OCI-LY1 (cell line): ENCODE measurements around the gene LRRC1.

Source experiments
- H2AFZ ChIP-seq: fragments of 200-600 bp; sonication (generic), shearing (Covaris generic); 2 replicates; pipeline ENCODE4 v1.6.0; 2014; ENCODE audit warnings: antibody characterized with exemption, mild to moderate bottlenecking, low read length
- H3F3A ChIP-seq: fragments of 200-600 bp; sonication (generic), shearing (Covaris generic); 2 replicates; pipeline ENCODE4 v1.6.0; 2014; ENCODE audit warnings: mild to moderate bottlenecking, antibody characterized with exemption, low read length, moderate library complexity; ENCODE audit not compliant: insufficient read depth
- H3K27ac ChIP-seq: fragments of 200-600 bp; sonication (generic); 2 replicates; pipeline ENCODE4 v1.5.1; 2014; ENCODE audit warnings: low read length, mixed run types, mild to moderate bottlenecking, low read depth; ENCODE audit not compliant: poor library complexity, severe bottlenecking
- H3K27me3 ChIP-seq: fragments of 200-600 bp; sonication (generic); 2 replicates; pipeline ENCODE4 v1.6.0; 2014; ENCODE audit warnings: antibody characterized with exemption, mild to moderate bottlenecking, low read length, moderate library complexity; ENCODE audit not compliant: insufficient read depth
- H3K36me3 ChIP-seq: fragments of 200-600 bp; sonication (generic); 2 replicates; pipeline ENCODE4 v1.6.1; 2014; ENCODE audit warnings: mild to moderate bottlenecking, antibody characterized with exemption, low read length, moderate library complexity, mixed read lengths; ENCODE audit not compliant: insufficient read depth
- H3K4me1 ChIP-seq: fragments of 200-600 bp; sonication (generic); 2 replicates; pipeline ENCODE4 v1.5.1; 2014; ENCODE audit warnings: mild to moderate bottlenecking, low read length, moderate library complexity; ENCODE audit not compliant: insufficient read depth, severe bottlenecking
- H3K4me2 ChIP-seq: fragments of 200-600 bp; sonication (generic), shearing (Covaris generic); 2 replicates; pipeline ENCODE4 v1.6.1; 2014; ENCODE audit warnings: low read length
- H3K4me3 ChIP-seq: fragments of 200-600 bp; sonication (generic); 2 replicates; pipeline ENCODE4 v1.5.1; 2014; ENCODE audit warnings: low read length, low read depth, mild to moderate bottlenecking, mixed read lengths; ENCODE audit not compliant: poor library complexity, severe bottlenecking
- H3K79me2 ChIP-seq: fragments of 200-600 bp; shearing (Covaris generic); 2 replicates; pipeline ENCODE4 v1.6.1; 2016; ENCODE audit warnings: mixed run types, low read length, mixed read lengths; ENCODE audit not compliant: insufficient read depth
- H3K9ac ChIP-seq: fragments of 200-600 bp; sonication (generic), shearing (Covaris generic); 2 replicates; pipeline ENCODE4 v1.6.1; 2014; ENCODE audit warnings: mild to moderate bottlenecking, low read length, mixed read lengths
- H3K9me2 ChIP-seq: fragments of 200-600 bp; sonication (generic), shearing (Covaris generic); 2 replicates; pipeline ENCODE4 v1.6.1; 2014; ENCODE audit warnings: low read depth, mild to moderate bottlenecking, low read length, mixed read lengths
- H3K9me3 ChIP-seq: fragments of 200-600 bp; shearing (Covaris generic); 2 replicates; pipeline ENCODE4 v1.6.1; 2014; ENCODE audit warnings: low read length, mixed read lengths
- H4K20me1 ChIP-seq: fragments of 200-600 bp; sonication (generic), shearing (Covaris generic); 2 replicates; pipeline ENCODE4 v1.6.0; 2016; ENCODE audit warnings: mild to moderate bottlenecking, low read length; ENCODE audit not compliant: insufficient read depth
- CTCF ChIP-seq: fragments of 200-600 bp; sonication (generic), shearing (Covaris generic); IDR thresholded peaks from 2 replicates; pipeline ENCODE4 v1.5.1; 2017; ENCODE audit warnings: mild to moderate bottlenecking, antibody characterized with exemption, low read length, moderate library complexity, mixed read lengths
- EZH2 ChIP-seq: fragments of 200-600 bp; sonication (generic), shearing (Covaris generic); IDR thresholded peaks from 2 replicates; pipeline ENCODE4 v1.8.0; 2017; ENCODE audit warnings: borderline replicate concordance, mixed run types, mild to moderate bottlenecking, antibody characterized with exemption, low read length, moderate library complexity, mixed read lengths

Gene LRRC1

GRCh38 chr6:53751417-53751816 is 43.4 kb upstream of the LRRC1 start:
- Histone ChIP-seq H3K4me3 (no peak overlapping the region), H4K20me1 (no peaks in the 10 kb centered on the region), H3K9ac (no peak overlapping the region), H3K4me1 (no peaks in the 10 kb centered on the region), H3K27ac (no peak overlapping the region), H2AFZ (no peak overlapping the region), H3K9me2 (no peaks in the 10 kb centered on the region), H3F3A (no peaks in the 10 kb centered on the region), H3K36me3 (no peaks in the 10 kb centered on the region), H3K79me2 (no peaks in the 10 kb centered on the region), H3K27me3 (no peaks in the 10 kb centered on the region), H3K4me2 (no peak overlapping the region), H3K9me3 (no peaks in the 10 kb centered on the region)
- TF ChIP-seq EZH2 (no peak), CTCF (no peak)

GRCh38 chr6:53752440-53752839 is 42.4 kb upstream of the LRRC1 start:
- no peak overlapping the region for H3K9ac ChIP-seq
- no peak overlapping the region for H3K4me3 ChIP-seq
- H3K27ac ChIP-seq = no peak overlapping the region
- H3K4me1 ChIP-seq = no peaks in the 10 kb centered on the region
- H3K9me2 ChIP-seq = no peaks in the 10 kb centered on the region
- no peaks in the 10 kb centered on the region for H3K36me3 ChIP-seq
- H3K9me3 ChIP-seq = no peaks in the 10 kb centered on the region
- TF ChIP-seq EZH2 = no peak
- no peak for TF ChIP-seq CTCF
- no peaks in the 10 kb centered on the region for H3K27me3 ChIP-seq
- H4K20me1 ChIP-seq = no peaks in the 10 kb centered on the region
- no peaks in the 10 kb centered on the region for H3F3A ChIP-seq
- H2AFZ ChIP-seq = no peak overlapping the region
- no peaks in the 10 kb centered on the region for H3K79me2 ChIP-seq
- H3K4me2 ChIP-seq = no peak overlapping the region

- no peaks in the 10 kb centered on the region for H3K36me3 ChIP-seq
- no peaks in the 10 kb centered on the region for H4K20me1 ChIP-seq
- H2AFZ ChIP-seq = no peak overlapping the region
- no peak overlapping the region for H3K4me2 ChIP-seq
- no peaks in the 10 kb centered on the region for H3K9me2 ChIP-seq
- no peak for TF ChIP-seq EZH2
- TF ChIP-seq CTCF = no peak
- no peak overlapping the region for H3K9ac ChIP-seq
- no peak overlapping the region for H3K27ac ChIP-seq
- H3K27me3 ChIP-seq = no peaks in the 10 kb centered on the region
- H3K4me3 ChIP-seq = no peak overlapping the region
- H3K9me3 ChIP-seq = no peaks in the 10 kb centered on the region
- H3F3A ChIP-seq = no peaks in the 10 kb centered on the region
- H3K79me2 ChIP-seq = no peaks in the 10 kb centered on the region
- no peaks in the 10 kb centered on the region for H3K4me1 ChIP-seq
Observed at GRCh38 chr6:53752856-53753255, 41.9 kb upstream of the LRRC1 start.
